Testis (tissue), 2 donors: ENCODE measurements around the gene TAS2R30.

ENCODE experiments used
- POLR2A ChIP-seq: fragments of 450-650 bp; IDR thresholded peaks from one replicate; pipeline ENCODE4 v1.6.1; 2017; ENCODE audit warnings: antibody characterized with exemption, mild to moderate bottlenecking, moderate library complexity
- TF ChIP-seq, protein P1 (sequence below), 3 experiments: fragments of 450-650 bp in 2 of 3; fragments of 200-600 bp in 1 of 3; sonication (generic) in 1 of 3; IDR thresholded peaks; one replicate each; pipeline ENCODE4 v1.5.1; 2016 to 2019; ENCODE audit warnings: antibody characterized with exemption in 3 of 3, mild to moderate bottlenecking in 2 of 3, moderate library complexity in 1 of 3

DNA sequence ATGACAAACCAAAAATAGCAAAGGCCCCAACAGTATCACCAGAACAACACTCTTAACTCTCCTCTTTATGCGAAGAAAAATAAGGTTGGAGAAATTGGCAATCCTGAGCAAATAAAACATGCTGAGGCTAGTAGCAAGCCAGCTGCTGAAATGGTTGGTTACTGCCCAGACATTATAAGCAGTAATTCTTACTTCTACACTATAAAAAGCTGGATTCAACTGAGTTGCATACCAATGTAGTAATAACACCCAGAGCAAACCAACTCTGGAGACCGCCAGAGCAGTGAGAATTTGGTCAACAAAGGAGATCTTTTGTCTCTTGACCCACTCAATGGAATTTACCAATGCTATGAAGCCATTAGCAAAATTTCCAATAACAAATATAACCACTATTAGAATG is 628 bp downstream of the TAS2R30 start:
- TF ChIP-seq POLR2A, result no peak
- TF ChIP-seq, protein P1, sequence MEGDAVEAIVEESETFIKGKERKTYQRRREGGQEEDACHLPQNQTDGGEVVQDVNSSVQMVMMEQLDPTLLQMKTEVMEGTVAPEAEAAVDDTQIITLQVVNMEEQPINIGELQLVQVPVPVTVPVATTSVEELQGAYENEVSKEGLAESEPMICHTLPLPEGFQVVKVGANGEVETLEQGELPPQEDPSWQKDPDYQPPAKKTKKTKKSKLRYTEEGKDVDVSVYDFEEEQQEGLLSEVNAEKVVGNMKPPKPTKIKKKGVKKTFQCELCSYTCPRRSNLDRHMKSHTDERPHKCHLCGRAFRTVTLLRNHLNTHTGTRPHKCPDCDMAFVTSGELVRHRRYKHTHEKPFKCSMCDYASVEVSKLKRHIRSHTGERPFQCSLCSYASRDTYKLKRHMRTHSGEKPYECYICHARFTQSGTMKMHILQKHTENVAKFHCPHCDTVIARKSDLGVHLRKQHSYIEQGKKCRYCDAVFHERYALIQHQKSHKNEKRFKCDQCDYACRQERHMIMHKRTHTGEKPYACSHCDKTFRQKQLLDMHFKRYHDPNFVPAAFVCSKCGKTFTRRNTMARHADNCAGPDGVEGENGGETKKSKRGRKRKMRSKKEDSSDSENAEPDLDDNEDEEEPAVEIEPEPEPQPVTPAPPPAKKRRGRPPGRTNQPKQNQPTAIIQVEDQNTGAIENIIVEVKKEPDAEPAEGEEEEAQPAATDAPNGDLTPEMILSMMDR (IDR thresholded peaks at IDR 0.05), result no peak
